AG10803 (cell line): Measurements from ENCODE around the gene ADH5.

Experiments used
- DNase-seq: peaks from one replicate; pipeline ENCODE4 v3.0.0; 2010; ENCODE audit warnings: low read depth
- H3K4me3 ChIP-seq: 2 replicates; pipeline ENCODE4 v1.5.1; 2011; ENCODE audit warnings: mild to moderate bottlenecking, low read length, control low read depth
- CTCF ChIP-seq: conservative IDR thresholded peaks from 2 replicates; pipeline ENCODE4 v1.5.1; 2011; ENCODE audit warnings: mild to moderate bottlenecking, low read length, control low read depth, inconsistent platforms

ADH5 gene

GRCh38 chr4:99021386-99021785, 67.2 kb downstream of the ADH5 start:
- no peak for DNase-seq
- H3K4me3 ChIP-seq = no peak overlapping the region
- no peak for TF ChIP-seq CTCF
